Neural progenitor cell (in vitro differentiated cells): ENCODE data around the gene MPP1.

Experiments used
- EZH2phosphoT487 ChIP-seq: fragments of 200-600 bp; sonication (generic); IDR thresholded peaks from 2 replicates; pipeline ENCODE4 v1.6.1; 2017; ENCODE audit warnings: antibody characterized with exemption
- TF ChIP-seq, protein P1 (sequence below): fragments of 200-600 bp; sonication (generic); IDR thresholded peaks from 2 replicates; pipeline ENCODE4 v1.5.1; 2017; ENCODE audit warnings: antibody characterized with exemption, mild to moderate bottlenecking

DNA sequence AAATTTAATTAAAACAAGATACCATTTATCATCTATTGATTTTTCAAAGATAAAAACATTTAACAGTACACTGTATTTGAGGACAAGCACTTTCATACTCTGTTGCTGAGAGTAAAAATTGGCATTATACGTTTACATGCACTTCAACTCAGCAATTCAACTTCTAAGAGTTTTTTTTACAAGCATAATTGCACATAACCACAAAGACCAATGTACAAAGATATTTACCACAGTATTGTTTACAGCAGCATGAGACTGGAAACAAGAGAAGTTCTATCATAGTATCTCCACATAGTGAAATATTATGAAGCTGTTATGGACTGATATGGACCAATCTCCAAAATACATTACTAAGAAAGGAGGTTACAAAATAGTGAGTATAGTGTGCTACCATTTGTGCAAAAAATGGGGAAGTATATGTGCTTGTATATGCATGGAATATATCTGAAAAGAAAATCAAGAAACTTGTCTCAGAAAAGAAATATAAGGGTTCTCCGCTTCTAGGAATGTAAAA, 65.3 kb downstream of the MPP1 start:
- TF ChIP-seq, protein P1, sequence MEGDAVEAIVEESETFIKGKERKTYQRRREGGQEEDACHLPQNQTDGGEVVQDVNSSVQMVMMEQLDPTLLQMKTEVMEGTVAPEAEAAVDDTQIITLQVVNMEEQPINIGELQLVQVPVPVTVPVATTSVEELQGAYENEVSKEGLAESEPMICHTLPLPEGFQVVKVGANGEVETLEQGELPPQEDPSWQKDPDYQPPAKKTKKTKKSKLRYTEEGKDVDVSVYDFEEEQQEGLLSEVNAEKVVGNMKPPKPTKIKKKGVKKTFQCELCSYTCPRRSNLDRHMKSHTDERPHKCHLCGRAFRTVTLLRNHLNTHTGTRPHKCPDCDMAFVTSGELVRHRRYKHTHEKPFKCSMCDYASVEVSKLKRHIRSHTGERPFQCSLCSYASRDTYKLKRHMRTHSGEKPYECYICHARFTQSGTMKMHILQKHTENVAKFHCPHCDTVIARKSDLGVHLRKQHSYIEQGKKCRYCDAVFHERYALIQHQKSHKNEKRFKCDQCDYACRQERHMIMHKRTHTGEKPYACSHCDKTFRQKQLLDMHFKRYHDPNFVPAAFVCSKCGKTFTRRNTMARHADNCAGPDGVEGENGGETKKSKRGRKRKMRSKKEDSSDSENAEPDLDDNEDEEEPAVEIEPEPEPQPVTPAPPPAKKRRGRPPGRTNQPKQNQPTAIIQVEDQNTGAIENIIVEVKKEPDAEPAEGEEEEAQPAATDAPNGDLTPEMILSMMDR, result no peak
- TF ChIP-seq EZH2phosphoT487, result no peak
